SK-N-SH (cell line): ENCODE results near the gene SPTLC2. TPM values are rescaled to one million over a fixed set of nuclear protein-coding genes. Genes with fewer than 3 reads are reported as not detected.

Source experiments
- CTCF ChIA-PET: fragments of 300-600, 350-600 bp; formaldehyde crosslinking; extraction: SDS; loops from one replicate; lab custom pipeline; 2021; lab: Yijun Ruan, JAX
- POLR2A ChIA-PET: fragments of 350-600 bp; sonication (Branson Sonifier 250); formaldehyde crosslinking; extraction: SDS; loops from one replicate; lab custom pipeline; 2020; ENCODE audit warnings: antibody characterized with exemption, inconsistent platforms; lab: Yijun Ruan, JAX
- DNase-seq: peaks from one replicate; pipeline ENCODE4 v3.0.0; 2012
- H2AFZ ChIP-seq: fragments of 200-600 bp; sonication (generic); 2 replicates; pipeline ENCODE4 v1.8.1; 2016; ENCODE audit warnings: antibody characterized with exemption, mild to moderate bottlenecking, low read depth
- H3F3A ChIP-seq: fragments of 200-600 bp; sonication (generic); replicated peaks from 2 replicates; pipeline ENCODE3; 2016; ENCODE audit warnings: antibody characterized with exemption, mild to moderate bottlenecking; ENCODE audit not compliant: insufficient read depth
- H3K27ac ChIP-seq, 2 experiments: fragments of 200-500 bp in 1 of 2; fragments of 200-600 bp in 1 of 2; sonication (Bioruptor generic) in 1 of 2; sonication (generic), shearing (Covaris generic) in 1 of 2; 2 replicates each; pipeline versions ENCODE4 v1.5.1 to v1.6.1; 2014 to 2016; ENCODE audit warnings: low read depth in 2 of 2, inconsistent platforms in 1 of 2, low read length in 1 of 2, mild to moderate bottlenecking in 1 of 2, mixed read lengths in 1 of 2
- H3K27me3 ChIP-seq: fragments of 200-600 bp; sonication (generic), shearing (Covaris generic); 2 replicates; pipeline ENCODE4 v1.6.1; 2016; ENCODE audit warnings: mixed run types; ENCODE audit not compliant: insufficient read depth
- H3K36me3 ChIP-seq, 2 experiments: fragments of 200-500 bp in 1 of 2; fragments of 200-600 bp in 1 of 2; sonication (Bioruptor generic) in 1 of 2; sonication (generic) in 1 of 2; replicated peaks in 1 of 2; 2 replicates each; pipeline versions ENCODE3 to v1.5.1; 2014 to 2016; ENCODE audit warnings: low read length in 1 of 2, mild to moderate bottlenecking in 1 of 2; ENCODE audit not compliant: insufficient read depth in 2 of 2, control insufficient read depth in 1 of 2
- H3K4me1 ChIP-seq, 2 experiments: fragments of 200-500 bp in 1 of 2; fragments of 200-600 bp in 1 of 2; sonication (Bioruptor generic) in 1 of 2; sonication (generic), shearing (Covaris generic) in 1 of 2; 2 replicates each; pipeline versions ENCODE4 v1.5.1 to v1.6.1; 2014 to 2016; ENCODE audit warnings: low read depth in 1 of 2, low read length in 1 of 2, mixed run types in 1 of 2; ENCODE audit not compliant: insufficient read depth in 2 of 2, control insufficient read depth in 1 of 2
- H3K4me2 ChIP-seq: fragments of 200-600 bp; sonication (generic), shearing (Covaris generic); 2 replicates; pipeline ENCODE4 v1.6.1; 2017; ENCODE audit warnings: mixed run types
- H3K4me3 ChIP-seq, 2 experiments: fragments of 200-500 bp in 1 of 2; fragments of 200-600 bp in 1 of 2; sonication (Bioruptor generic) in 1 of 2; sonication (generic), shearing (Covaris generic) in 1 of 2; 2 replicates each; pipeline versions ENCODE4 v1.5.1 to v1.8.1; 2014 to 2016; ENCODE audit warnings: low read depth in 2 of 2, inconsistent platforms in 1 of 2, low read length in 1 of 2, mild to moderate bottlenecking in 1 of 2, mixed read lengths in 1 of 2, moderate library complexity in 1 of 2
- H3K79me2 ChIP-seq: fragments of 200-600 bp; sonication (generic); 2 replicates; pipeline ENCODE4 v1.8.1; 2017; ENCODE audit warnings: mild to moderate bottlenecking; ENCODE audit not compliant: insufficient read depth
- H3K9ac ChIP-seq: fragments of 200-600 bp; sonication (generic); 2 replicates; pipeline ENCODE4 v1.6.1; 2017; ENCODE audit warnings: mixed run types
- H3K9me2 ChIP-seq: fragments of 200-600 bp; sonication (generic); 2 replicates; pipeline ENCODE4 v1.6.1; 2017; ENCODE audit warnings: mixed run types
- H3K9me3 ChIP-seq: fragments of 200-600 bp; sonication (generic); 2 replicates; pipeline ENCODE4 v1.6.1; 2017; ENCODE audit warnings: mixed run types, mild to moderate bottlenecking, moderate library complexity
- H4K20me1 ChIP-seq: fragments of 200-600 bp; sonication (generic); 2 replicates; pipeline ENCODE4 v1.6.1; 2017; ENCODE audit warnings: mild to moderate bottlenecking, mixed run types; ENCODE audit not compliant: insufficient read depth
- ELF1 ChIP-seq: IDR thresholded peaks from 2 replicates; pipeline ENCODE4 v1.4.0; 2012
- EP300 ChIP-seq, 2 experiments: IDR thresholded peaks; 2 replicates each; pipeline versions ENCODE4 v1.4.0 to v1.6.1; 2012; ENCODE audit warnings: borderline replicate concordance in 1 of 2, low read depth in 1 of 2, low read length in 1 of 2
- EZH2phosphoT487 ChIP-seq: fragments of 200-600 bp; sonication (generic); IDR thresholded peaks from 2 replicates; pipeline ENCODE4 v1.6.1; 2017; ENCODE audit warnings: low read depth, mixed run types, mild to moderate bottlenecking, antibody characterized with exemption, moderate library complexity, borderline replicate concordance
- FOXM1 ChIP-seq: IDR thresholded peaks from 2 replicates; pipeline ENCODE4 v1.4.0; 2012; ENCODE audit warnings: low read depth, mild to moderate bottlenecking
- GABPA ChIP-seq: IDR thresholded peaks from 2 replicates; pipeline ENCODE4 v1.4.0; 2012; ENCODE audit warnings: low read depth, mild to moderate bottlenecking
- GATA2 ChIP-seq: sonication (generic); formaldehyde crosslinking; IDR thresholded peaks from 2 replicates; pipeline ENCODE4 v1.5.0; 2020; ENCODE audit warnings: mild to moderate bottlenecking, missing genetic modification reagents
- NFIC ChIP-seq: IDR thresholded peaks from 2 replicates; pipeline ENCODE4 v1.4.0; 2012; ENCODE audit warnings: borderline replicate concordance
- PBX3 ChIP-seq: IDR thresholded peaks from 2 replicates; pipeline ENCODE4; 2012
- POLR2AphosphoS5 ChIP-seq: IDR thresholded peaks from 2 replicates; pipeline ENCODE4 v1.6.1; 2012; ENCODE audit warnings: low read depth, low read length
- REST ChIP-seq: IDR thresholded peaks from 2 replicates; pipeline ENCODE4 v1.6.1; 2012; ENCODE audit warnings: mild to moderate bottlenecking, low read depth, low read length, moderate library complexity
- SIN3A ChIP-seq: IDR thresholded peaks from 2 replicates; pipeline ENCODE4 v1.6.1; 2012; ENCODE audit warnings: low read depth, mild to moderate bottlenecking, low read length, moderate library complexity, borderline replicate concordance
- SMC3 ChIP-seq: IDR thresholded peaks from 2 replicates; pipeline ENCODE4 v1.6.1; 2012; ENCODE audit warnings: low read depth, low read length, improper control_type of control experiment
- TAF1 ChIP-seq: IDR thresholded peaks from 2 replicates; pipeline ENCODE4 v1.6.1; 2012; ENCODE audit warnings: low read depth, mild to moderate bottlenecking, low read length, moderate library complexity, borderline replicate concordance
- TCF12 ChIP-seq: IDR thresholded peaks from 2 replicates; pipeline ENCODE4 v1.4.0; 2012
- TEAD4 ChIP-seq: IDR thresholded peaks from 2 replicates; pipeline ENCODE4 v1.4.0; 2012; ENCODE audit warnings: mild to moderate bottlenecking, borderline replicate concordance; ENCODE audit not compliant: insufficient read depth
- USF2 ChIP-seq: fragments of 150-350 bp; IDR thresholded peaks from 2 replicates; pipeline ENCODE4 v1.6.1; 2017; ENCODE audit warnings: antibody characterized with exemption, low read length, low read depth, borderline replicate concordance
- YY1 ChIP-seq: IDR thresholded peaks from 2 replicates; pipeline ENCODE4 v1.4.0; 2012; ENCODE audit warnings: low read depth, mild to moderate bottlenecking
- WGBS: methylation state at CpG from one replicate; pipeline ENCODE4 v1.1.6; 2017; ENCODE audit warnings: low lambda C conversion rate; 5-methylcytosine and 5-hydroxymethylcytosine counted together
- polyA plus RNA-seq, 3 experiments: library from polyadenylated mRNA; depleted of rRNA; stranded (reverse); fragments of >200 nt; gene quantifications; 2 replicates each; pipeline ENCODE4 v1.2.3, GENCODE V29; 2012

The SPTLC2 gene
- polyA plus RNA-seq, 1 of the 3 experiments (the other 2 are of a cell fraction) = 10.2 TPM

GRCh38 chr14:77554207-77554606 is 62.2 kb downstream of the SPTLC2 start:
- POLR2A ChIA-PET = no interaction called here
- CTCF ChIA-PET = interaction anchor here (1.1 to 6.4 kb wide), 4 partner anchors 11 to 238 kb away, joined by 3 to 40 read pairs (median 4); partner anchors contain the start of gene AHSA1
- H3K4me2 ChIP-seq = no peak overlapping the region
- peaks cover 24% of the 10 kb centered on the region for H3K79me2 ChIP-seq
- no peak overlapping the region for H3K4me3 ChIP-seq
- no peak overlapping the region for H2AFZ ChIP-seq
- TF ChIP-seq TAF1 = no peak
- TF ChIP-seq SMC3 = no peak
- TF ChIP-seq FOXM1 = no peak
- no peak for TF ChIP-seq YY1
- TF ChIP-seq PBX3 = no peak
- no peak for TF ChIP-seq ELF1
- TF ChIP-seq SIN3A = no peak
- TF ChIP-seq REST = no peak
- TF ChIP-seq TCF12 = no peak
- no peak for DNase-seq
- H3K27me3 ChIP-seq = no peaks in the 10 kb centered on the region
- peaks cover 8% of the 10 kb centered on the region for H3F3A ChIP-seq
- H3K4me1 ChIP-seq = no peaks in the 10 kb centered on the region
- no peak overlapping the region for H3K27ac ChIP-seq
- no peak overlapping the region for H3K9ac ChIP-seq
- peaks cover 25 to 46% of the 10 kb centered on the region in 2 experiments for H3K36me3 ChIP-seq
- H3K9me3 ChIP-seq = no peaks in the 10 kb centered on the region
- no peaks in the 10 kb centered on the region for H4K20me1 ChIP-seq
- H3K9me2 ChIP-seq = no peaks in the 10 kb centered on the region
- WGBS = 95% methylated on average over 5 of the region's 5 CpGs

GRCh38 chr14:77549451-77549850 is 67.0 kb downstream of the SPTLC2 start:
- Histone ChIP-seq H3K4me1 (no peaks in the 10 kb centered on the region), H3K79me2 (peaks cover 13% of the 10 kb centered on the region; the same call in 1 of the 2 replicates), H3K4me3 (no peak overlapping the region), H3K9me3 (no peaks in the 10 kb centered on the region), H3K9me2 (no peaks in the 10 kb centered on the region), H3K36me3 (peaks cover 29 to 61% of the 10 kb centered on the region in 2 experiments), H3K27me3 (no peaks in the 10 kb centered on the region), H3K9ac (no peak overlapping the region), H4K20me1 (no peaks in the 10 kb centered on the region), H3F3A (peaks cover 8% of the 10 kb centered on the region), H3K27ac (no peak overlapping the region), H3K4me2 (no peak overlapping the region), H2AFZ (no peak overlapping the region)
- WGBS = 89% methylated on average over 1 of the region's 1 CpG
- ChIA-PET CTCF (interaction anchor here (0.8 to 6.4 kb wide), 5 partner anchors 23 to 398 kb away, joined by 3 to 40 read pairs (median 5); partner anchors contain the start of gene AHSA1), POLR2A (no interaction called here)
- DNase-seq = no peak
- TF ChIP-seq TEAD4 = no peak
- no peak for TF ChIP-seq EZH2phosphoT487
- TF ChIP-seq NFIC = no peak
- no peak for TF ChIP-seq GATA2 (CRISPR knock-in tag)
- TF ChIP-seq PBX3 = no peak
- TF ChIP-seq GABPA = no peak
- no peak for TF ChIP-seq EP300 (IDR thresholded peaks at IDR 0.05; ENCODE audit: borderline replicate concordance in 1 of 2, low read depth in 1 of 2, low read length in 1 of 2)
- no peak for TF ChIP-seq ELF1
- no peak for TF ChIP-seq POLR2AphosphoS5
- TF ChIP-seq REST = no peak
- no peak for TF ChIP-seq USF2
